Lung (tissue), 12 donors: Measurements from ENCODE around the gene C20orf204. TPM values are rescaled to one million over a fixed set of nuclear protein-coding genes. Genes with fewer than 3 reads are reported as not detected.

Source experiments
- ATAC-seq: fragments of 200-7000 bp; cut with Tn5 transposase; one replicate; pipeline ENCODE4 v1.9.1; 2020; ENCODE audit warnings: moderate number of reproducible peaks; ENCODE audit not compliant: insufficient read depth, low FRiP score
- DNase-seq, 3 donors: peaks; one replicate each; pipeline ENCODE4 v3.0.0-alpha.2; 2013 to 2017
- H3K27ac ChIP-seq, 2 donors: one replicate each; pipeline ENCODE4 v1.5.1; 2013; ENCODE audit warnings: mild to moderate bottlenecking in 2 of 2, moderate library complexity in 2 of 2, control low read depth in 1 of 2, inconsistent platforms in 1 of 2, low read depth in 1 of 2, low read length in 1 of 2
- H3K27me3 ChIP-seq, 3 donors: one replicate each; pipeline ENCODE4 v1.5.1; 2013; ENCODE audit warnings: low read length in 2 of 3; ENCODE audit not compliant: control insufficient read depth in 3 of 3, insufficient read depth in 3 of 3
- H3K36me3 ChIP-seq, 4 donors: one replicate each; pipeline ENCODE4 v1.5.1; 2013; ENCODE audit warnings: low read length in 4 of 4, mild to moderate bottlenecking in 1 of 4, moderate library complexity in 1 of 4; ENCODE audit not compliant: control insufficient read depth in 4 of 4, insufficient read depth in 4 of 4
- H3K4me1 ChIP-seq, 5 donors: one replicate each; pipeline ENCODE4 v1.5.1; 2013; ENCODE audit warnings: low read length in 5 of 5, mild to moderate bottlenecking in 2 of 5, moderate library complexity in 1 of 5; ENCODE audit not compliant: control insufficient read depth in 5 of 5, insufficient read depth in 5 of 5
- H3K4me3 ChIP-seq: one replicate; pipeline ENCODE4 v1.5.1; 2013; ENCODE audit warnings: mild to moderate bottlenecking, control low read depth, moderate library complexity
- H3K9ac ChIP-seq, 2 donors: one replicate each; pipeline ENCODE4 v1.5.1; 2013; ENCODE audit warnings: low read length in 2 of 2, control low read depth in 1 of 2; ENCODE audit not compliant: insufficient read depth in 1 of 2
- H3K9me3 ChIP-seq, 4 donors: one replicate each; pipeline ENCODE4 v1.5.1; 2013; ENCODE audit warnings: low read length in 3 of 4, mild to moderate bottlenecking in 1 of 4, moderate library complexity in 1 of 4; ENCODE audit not compliant: control insufficient read depth in 4 of 4, insufficient read depth in 3 of 4
- CTCF ChIP-seq: IDR thresholded peaks from 2 replicates; pipeline ENCODE4 v1.5.1; 2012; ENCODE audit warnings: mild to moderate bottlenecking; ENCODE audit errors: control extremely low read depth, extremely low read depth
- WGBS, 2 donors: extraction: QIAGEN DNeasy Blood & Tissue Kit; methylation state at CpG; one replicate each; pipeline ENCODE4 v1.1.7; 2013; 5-methylcytosine and 5-hydroxymethylcytosine counted together
- polyA plus RNA-seq, 2 donors: library from polyadenylated mRNA; stranded (reverse); fragments of 200-250 nt; gene quantifications; one replicate each; pipeline ENCODE4 v1.2.1, GENCODE V29; 2013
- total RNA-seq, 2 donors: library from RNA; depleted of rRNA in 1 of 2; stranded (reverse); fragments of >200 nt in 1 of 2; gene quantifications; one replicate each; pipeline ENCODE4 v1.2.1, GENCODE V29; 2014 to 2021
- donor health status: control.
- donor health status: control.
- donor health status: Bipolar disorder and iron deficiency.
- donor health status: healthy.
- donor health status: DM: yes; HTN: yes; CAD: no.

Gene C20orf204
- total and polyA plus RNA-seq, 4 donors: 0.50 to 2.0 (median 0.98) TPM

DNA sequence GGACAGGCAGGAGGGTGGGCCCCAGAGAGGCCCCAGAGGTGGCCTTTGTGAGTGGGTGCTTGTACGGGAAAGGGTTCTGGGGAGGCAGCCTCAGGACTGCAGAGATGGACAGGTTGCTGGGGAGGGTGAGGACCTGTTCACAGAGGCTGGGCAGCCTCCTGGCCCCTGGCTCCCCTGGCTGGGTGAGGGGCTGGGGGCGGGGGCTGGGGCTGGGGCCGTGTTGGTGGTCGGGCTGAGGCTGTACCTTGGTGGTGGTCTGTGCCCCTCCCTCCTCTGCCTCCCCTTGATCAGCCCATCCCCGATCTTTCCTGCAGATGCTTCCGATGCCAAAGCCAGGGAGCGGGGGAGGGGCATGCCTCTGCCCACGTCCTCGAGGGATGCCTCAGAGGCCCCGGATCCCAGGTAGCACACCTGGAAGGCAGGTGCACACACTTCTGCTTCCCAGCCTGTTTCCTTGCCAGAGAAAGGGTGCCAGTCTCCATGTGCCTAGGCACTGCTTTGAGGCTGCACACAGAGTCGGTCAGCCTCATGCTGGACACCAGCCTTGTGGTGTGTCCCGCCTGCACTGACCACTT lies 31.8 kb downstream of the C20orf204 start:
- Histone ChIP-seq H3K27me3 (no peaks in the 10 kb centered on the region), H3K9me3 (no peaks in the 10 kb centered on the region), H3K27ac (no peak overlapping the region), H3K4me3 (no peak overlapping the region), H3K4me1 (peaks cover 4 to 14% (median 8%) of the 10 kb centered on the region in 5 donors), H3K36me3 (peaks cover 0 to 21% (median 8%) of the 10 kb centered on the region in 4 donors), H3K9ac (no peak overlapping the region)
- TF ChIP-seq CTCF: no peak
- no peak for DNase-seq
- 69 to 72% methylated on average over 12 of the region's 12 CpGs for WGBS, 2 donors
- no peak for ATAC-seq

- Histone ChIP-seq H3K36me3 (peaks cover 0 to 23% (median 11%) of the 10 kb centered on the region in 4 donors), H3K4me3 (no peak overlapping the region), H3K27ac (no peak overlapping the region), H3K27me3 (no peaks in the 10 kb centered on the region), H3K9ac (no peak overlapping the region), H3K9me3 (no peaks in the 10 kb centered on the region), H3K4me1 (peaks cover 4 to 14% (median 8%) of the 10 kb centered on the region in 5 donors)
- no peak for ATAC-seq
- 62 to 78% methylated on average over 12 of the region's 12 CpGs for WGBS, 2 donors
- TF ChIP-seq CTCF: no peak
- no peak for DNase-seq
Measured at GRCh38 chr20:64068386-64069208, 32.6 kb downstream of the C20orf204 start.

DNA sequence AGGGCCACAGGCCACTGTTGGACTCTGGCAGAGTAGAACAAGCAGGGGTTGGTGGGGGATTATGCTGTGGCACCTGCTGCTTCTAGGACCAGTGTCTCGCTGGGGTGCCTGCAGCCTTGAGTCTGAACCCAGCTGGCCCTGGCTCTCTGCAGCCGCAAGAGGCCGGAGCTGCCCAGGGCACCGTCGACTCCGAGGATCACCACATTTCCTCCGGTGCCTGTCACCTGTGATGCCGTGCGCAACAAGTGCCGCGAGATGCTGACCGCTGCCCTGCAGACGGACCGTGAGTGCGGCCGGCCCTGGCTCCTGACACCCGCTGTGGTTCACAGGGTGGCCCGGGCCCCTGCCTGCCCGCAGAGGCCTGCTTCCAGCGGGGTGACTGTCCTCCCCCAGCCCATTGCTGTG lies 33.2 kb downstream of the C20orf204 start:
- no peak for ATAC-seq
- WGBS, 2 donors: 87 to 89% methylated on average over 20 of the region's 20 CpGs

More for the DNA sequence above, 33.2 kb downstream of the C20orf204 start:
- Histone ChIP-seq H3K27ac (no peak overlapping the region), H3K9ac (no peak overlapping the region), H3K9me3 (no peaks in the 10 kb centered on the region), H3K36me3 (peaks cover 0 to 24% (median 14%) of the 10 kb centered on the region in 4 donors), H3K4me1 (peaks cover under 1 to 8% (median 2%) of the 10 kb centered on the region in 5 donors), H3K4me3 (no peak overlapping the region), H3K27me3 (no peaks in the 10 kb centered on the region)
- DNase-seq: no peak
- TF ChIP-seq CTCF: no peak
